ENCODE results near the gene RNU5B-1.

The RNU5B-1 gene

GRCh38 chr15:65289261-65289854 is 15.1 kb upstream of the RNU5B-1 start:
- no peak for DNase-seq (ENCODE audit: low read depth, low spot score)
- TF ChIP-seq YY1 (IDR thresholded peaks at IDR 0.05; ENCODE audit: insufficient read depth, insufficient read length) (no peak), ZNF274 (IDR thresholded peaks at IDR 0.05; ENCODE audit: low read depth, low read length) (no peak), SUZ12 (IDR thresholded peaks at IDR 0.05; ENCODE audit: extremely low read depth, insufficient read depth, insufficient read length) (no peak)
- H3K27me3 ChIP-seq (ENCODE audit: insufficient read depth, insufficient read length): peaks cover 3% of the 10 kb centered on the region

GRCh38 chr15:65290228-65290627 is 14.2 kb upstream of the RNU5B-1 start:
- Histone ChIP-seq H3K4me1 (ENCODE audit: insufficient read depth, insufficient read length) (peaks cover 6% of the 10 kb centered on the region), H3K9me3 (ENCODE audit: insufficient read depth, low read length) (no peaks in the 10 kb centered on the region), H3K36me3 (ENCODE audit: insufficient read depth, insufficient read length, low read length) (no peaks in the 10 kb centered on the region), H3K4me3 (ENCODE audit: insufficient read length, low read depth) (no peak overlapping the region), H3K9ac (ENCODE audit: insufficient read length, low read depth) (no peak overlapping the region), H3K27me3 (ENCODE audit: insufficient read depth, insufficient read length) (peaks cover 3% of the 10 kb centered on the region)
- no peak for TF ChIP-seq ZNF274 (IDR thresholded peaks at IDR 0.05; ENCODE audit: low read depth, low read length)
- no peak for TF ChIP-seq SUZ12 (IDR thresholded peaks at IDR 0.05; ENCODE audit: extremely low read depth, insufficient read depth, insufficient read length)
- TF ChIP-seq YY1 (IDR thresholded peaks at IDR 0.05; ENCODE audit: insufficient read depth, insufficient read length): no peak
- DNase-seq (ENCODE audit: low read depth, low spot score): no peak

More at GRCh38 chr15:65289261-65289854, 15.1 kb upstream of the RNU5B-1 start:
- no peaks in the 10 kb centered on the region for H3K9me3 ChIP-seq (ENCODE audit: insufficient read depth, low read length)
- peaks cover 6% of the 10 kb centered on the region for H3K4me1 ChIP-seq (ENCODE audit: insufficient read depth, insufficient read length)
- no peak overlapping the region for H3K9ac ChIP-seq (ENCODE audit: insufficient read length, low read depth)
- H3K4me3 ChIP-seq (ENCODE audit: insufficient read length, low read depth): no peak overlapping the region
- H3K36me3 ChIP-seq (ENCODE audit: insufficient read depth, insufficient read length, low read length): no peaks in the 10 kb centered on the region

DNA sequence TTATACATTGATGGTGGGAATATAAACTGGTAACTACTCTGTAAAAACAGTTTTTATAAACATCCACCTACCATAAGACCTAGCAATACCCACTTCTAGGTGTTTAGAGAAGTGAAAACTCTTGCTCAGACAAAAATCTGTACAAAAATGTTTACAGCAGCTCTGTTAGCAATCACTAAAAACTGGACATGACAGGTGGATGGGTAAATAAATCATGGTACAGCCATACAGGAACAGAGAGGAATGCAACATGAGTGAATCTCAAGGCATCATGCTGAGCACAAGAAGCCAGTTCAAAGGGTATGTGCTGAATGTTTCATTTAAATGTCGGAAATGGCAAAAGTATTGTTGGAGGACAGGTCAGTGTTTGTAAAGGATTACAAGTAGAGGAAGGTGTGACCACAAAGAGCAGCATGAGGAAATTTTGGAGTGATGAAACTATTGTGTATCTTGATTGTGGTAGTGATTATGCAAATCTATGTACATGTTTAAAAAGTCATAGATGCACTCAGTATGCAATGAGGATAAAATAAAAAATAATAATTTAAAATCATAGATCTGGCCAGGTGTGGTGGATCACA is 11.4 kb upstream of the RNU5B-1 start:
- H3K27me3 ChIP-seq (ENCODE audit: insufficient read depth, insufficient read length): no peaks in the 10 kb centered on the region
- H3K4me1 ChIP-seq (ENCODE audit: insufficient read depth, insufficient read length): peaks cover 3% of the 10 kb centered on the region
- DNase-seq (ENCODE audit: low read depth, low spot score): no peak
- no peaks in the 10 kb centered on the region for H3K9me3 ChIP-seq (ENCODE audit: insufficient read depth, low read length)
- no peak overlapping the region for H3K9ac ChIP-seq (ENCODE audit: insufficient read length, low read depth)
- H3K4me3 ChIP-seq (ENCODE audit: insufficient read length, low read depth): no peak overlapping the region
- H3K36me3 ChIP-seq (ENCODE audit: insufficient read depth, insufficient read length, low read length): no peaks in the 10 kb centered on the region
- TF ChIP-seq ZNF274 (IDR thresholded peaks at IDR 0.05; ENCODE audit: low read depth, low read length) (no peak), YY1 (IDR thresholded peaks at IDR 0.05; ENCODE audit: insufficient read depth, insufficient read length) (no peak), SUZ12 (IDR thresholded peaks at IDR 0.05; ENCODE audit: extremely low read depth, insufficient read depth, insufficient read length) (no peak)

DNA sequence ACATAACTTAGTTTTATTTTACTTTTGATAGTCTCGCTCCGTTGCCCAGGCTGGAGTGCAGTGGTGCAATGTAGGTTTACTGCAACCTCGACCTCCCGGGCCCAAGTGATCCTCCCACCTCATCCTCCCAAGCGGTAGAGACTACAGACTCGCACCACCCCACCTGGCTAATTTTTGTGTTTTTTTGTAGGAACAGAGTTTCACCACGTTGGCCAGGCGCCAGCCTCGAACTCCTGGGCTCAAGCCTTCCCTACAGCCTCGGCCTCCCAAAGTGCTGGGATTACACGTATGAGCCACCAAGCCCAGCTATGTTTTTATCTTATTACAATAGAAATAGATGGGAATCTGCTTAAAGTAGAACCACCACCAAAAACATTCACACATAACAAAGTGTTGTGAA is 5.7 kb upstream of the RNU5B-1 start:
- Histone ChIP-seq H3K9me3 (ENCODE audit: insufficient read depth, low read length) (peaks cover 18% of the 10 kb centered on the region; the same call in 1 of the 2 replicates), H3K36me3 (ENCODE audit: insufficient read depth, insufficient read length, low read length) (no peaks in the 10 kb centered on the region), H3K27me3 (ENCODE audit: insufficient read depth, insufficient read length) (no peaks in the 10 kb centered on the region), H3K4me1 (ENCODE audit: insufficient read depth, insufficient read length) (no peaks in the 10 kb centered on the region), H3K9ac (ENCODE audit: insufficient read length, low read depth) (no peak overlapping the region), H3K4me3 (ENCODE audit: insufficient read length, low read depth) (no peak overlapping the region)
- TF ChIP-seq ZNF274 (IDR thresholded peaks at IDR 0.05; ENCODE audit: low read depth, low read length): no peak
- no peak for DNase-seq (ENCODE audit: low read depth, low spot score)

DNA sequence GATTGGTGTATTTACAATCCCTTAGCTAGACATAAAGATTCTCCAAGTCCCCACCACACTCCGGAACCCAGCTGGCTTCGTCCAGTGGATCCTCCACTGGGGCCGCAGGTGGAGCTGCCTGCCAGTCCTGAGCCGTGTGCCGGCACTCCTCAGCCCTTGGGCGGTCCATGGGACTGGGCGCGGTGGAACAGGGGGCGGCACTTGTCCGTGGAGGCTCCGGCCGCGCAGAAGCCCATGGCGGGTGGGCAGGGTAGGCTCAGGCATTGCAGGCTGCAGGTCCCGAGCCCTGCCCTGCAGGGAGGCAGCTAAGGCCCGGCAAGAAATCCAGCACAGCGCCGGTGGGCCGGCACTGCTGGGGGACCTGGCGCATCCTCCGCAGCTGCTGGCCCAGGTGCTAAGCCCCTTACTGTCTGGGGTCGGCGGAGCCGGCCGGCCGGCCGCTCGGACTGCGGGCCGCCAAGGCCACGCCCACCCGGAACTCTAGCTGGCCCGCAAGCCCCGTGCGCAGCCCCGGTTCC is 3.5 kb upstream of the RNU5B-1 start:
- no peaks in the 10 kb centered on the region for H3K27me3 ChIP-seq (ENCODE audit: insufficient read depth, insufficient read length)
- no peaks in the 10 kb centered on the region for H3K36me3 ChIP-seq (ENCODE audit: insufficient read depth, insufficient read length, low read length)
- TF ChIP-seq SUZ12 (IDR thresholded peaks at IDR 0.05; ENCODE audit: extremely low read depth, insufficient read depth, insufficient read length) (no peak), ZNF274 (IDR thresholded peaks at IDR 0.05; ENCODE audit: low read depth, low read length) (no peak), YY1 (IDR thresholded peaks at IDR 0.05; ENCODE audit: insufficient read depth, insufficient read length) (no peak)
- no peak overlapping the region for H3K4me3 ChIP-seq (ENCODE audit: insufficient read length, low read depth)
- no peak overlapping the region for H3K9ac ChIP-seq (ENCODE audit: insufficient read length, low read depth)
- H3K4me1 ChIP-seq (ENCODE audit: insufficient read depth, insufficient read length): peaks cover 3% of the 10 kb centered on the region
- H3K9me3 ChIP-seq (ENCODE audit: insufficient read depth, low read length): peaks cover 18% of the 10 kb centered on the region; the same call in 1 of the 2 replicates
- DNase-seq (ENCODE audit: low read depth, low spot score): no peak

GRCh38 chr15:65302061-65302460 is 2.4 kb upstream of the RNU5B-1 start:
- DNase-seq (ENCODE audit: low read depth, low spot score): no peak
- Histone ChIP-seq H3K9me3 (ENCODE audit: insufficient read depth, low read length) (peaks cover 18% of the 10 kb centered on the region; the same call in 1 of the 2 replicates), H3K4me3 (ENCODE audit: insufficient read length, low read depth) (no peak overlapping the region), H3K36me3 (ENCODE audit: insufficient read depth, insufficient read length, low read length) (no peaks in the 10 kb centered on the region), H3K27me3 (ENCODE audit: insufficient read depth, insufficient read length) (no peaks in the 10 kb centered on the region), H3K9ac (ENCODE audit: insufficient read length, low read depth) (no peak overlapping the region), H3K4me1 (ENCODE audit: insufficient read depth, insufficient read length) (peaks cover 3% of the 10 kb centered on the region)
- TF ChIP-seq ZNF274 (IDR thresholded peaks at IDR 0.05; ENCODE audit: low read depth, low read length): no peak
- TF ChIP-seq YY1 (IDR thresholded peaks at IDR 0.05; ENCODE audit: insufficient read depth, insufficient read length): no peak
- TF ChIP-seq SUZ12 (IDR thresholded peaks at IDR 0.05; ENCODE audit: extremely low read depth, insufficient read depth, insufficient read length): no peak

GRCh38 chr15:65303687-65304380 is 643 bp upstream of the RNU5B-1 start:
- peak overlapping the region; percentile 24 for H3K4me3 ChIP-seq (ENCODE audit: insufficient read length, low read depth)
- peak overlapping the region; percentile 66 for H3K9ac ChIP-seq (ENCODE audit: insufficient read length, low read depth)
- TF ChIP-seq YY1 (IDR thresholded peaks at IDR 0.05; ENCODE audit: insufficient read depth, insufficient read length) (no peak), ZNF274 (IDR thresholded peaks at IDR 0.05; ENCODE audit: low read depth, low read length) (no peak), SUZ12 (IDR thresholded peaks at IDR 0.05; ENCODE audit: extremely low read depth, insufficient read depth, insufficient read length) (no peak)
- peak; percentile 78 for DNase-seq (ENCODE audit: low read depth, low spot score)
- peaks cover 18% of the 10 kb centered on the region; the same call in 1 of the 2 replicates for H3K9me3 ChIP-seq (ENCODE audit: insufficient read depth, low read length)
- H3K4me1 ChIP-seq (ENCODE audit: insufficient read depth, insufficient read length): peaks cover 3% of the 10 kb centered on the region
- no peaks in the 10 kb centered on the region for H3K27me3 ChIP-seq (ENCODE audit: insufficient read depth, insufficient read length)
- no peaks in the 10 kb centered on the region for H3K36me3 ChIP-seq (ENCODE audit: insufficient read depth, insufficient read length, low read length)
